T-helper 9 cell (primary cell): ENCODE data around the gene SORBS2.
"Not testable (repeated sequence)": the region's sequence is repeated elsewhere in the genome, so short reads cannot be mapped to it uniquely, and the experiment has no call there.

Experiments
- DNase-seq: peaks from one replicate; pipeline ENCODE4 v3.0.0-alpha.2; 2020

Gene SORBS2

DNA sequence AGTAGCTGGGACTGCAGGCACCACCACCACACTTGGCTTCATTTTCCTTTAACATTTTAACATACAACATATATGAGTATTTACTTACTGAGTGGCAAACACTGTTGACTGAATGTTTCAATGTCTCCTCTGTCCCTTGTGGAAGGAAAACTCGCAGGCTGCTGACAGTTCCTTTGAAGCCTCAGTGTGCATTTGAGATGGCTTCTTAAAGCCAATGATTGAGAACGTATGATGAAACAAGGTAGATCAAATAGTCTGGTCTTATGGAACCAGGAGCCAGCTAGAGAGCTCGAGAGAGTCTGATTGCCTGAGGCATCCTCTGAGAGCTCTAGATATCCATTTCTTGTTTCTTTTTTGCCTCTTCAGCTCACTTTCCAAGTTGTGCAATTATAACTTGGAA lies 233.7 kb downstream of the SORBS2 start:
- no peak for DNase-seq

DNA sequence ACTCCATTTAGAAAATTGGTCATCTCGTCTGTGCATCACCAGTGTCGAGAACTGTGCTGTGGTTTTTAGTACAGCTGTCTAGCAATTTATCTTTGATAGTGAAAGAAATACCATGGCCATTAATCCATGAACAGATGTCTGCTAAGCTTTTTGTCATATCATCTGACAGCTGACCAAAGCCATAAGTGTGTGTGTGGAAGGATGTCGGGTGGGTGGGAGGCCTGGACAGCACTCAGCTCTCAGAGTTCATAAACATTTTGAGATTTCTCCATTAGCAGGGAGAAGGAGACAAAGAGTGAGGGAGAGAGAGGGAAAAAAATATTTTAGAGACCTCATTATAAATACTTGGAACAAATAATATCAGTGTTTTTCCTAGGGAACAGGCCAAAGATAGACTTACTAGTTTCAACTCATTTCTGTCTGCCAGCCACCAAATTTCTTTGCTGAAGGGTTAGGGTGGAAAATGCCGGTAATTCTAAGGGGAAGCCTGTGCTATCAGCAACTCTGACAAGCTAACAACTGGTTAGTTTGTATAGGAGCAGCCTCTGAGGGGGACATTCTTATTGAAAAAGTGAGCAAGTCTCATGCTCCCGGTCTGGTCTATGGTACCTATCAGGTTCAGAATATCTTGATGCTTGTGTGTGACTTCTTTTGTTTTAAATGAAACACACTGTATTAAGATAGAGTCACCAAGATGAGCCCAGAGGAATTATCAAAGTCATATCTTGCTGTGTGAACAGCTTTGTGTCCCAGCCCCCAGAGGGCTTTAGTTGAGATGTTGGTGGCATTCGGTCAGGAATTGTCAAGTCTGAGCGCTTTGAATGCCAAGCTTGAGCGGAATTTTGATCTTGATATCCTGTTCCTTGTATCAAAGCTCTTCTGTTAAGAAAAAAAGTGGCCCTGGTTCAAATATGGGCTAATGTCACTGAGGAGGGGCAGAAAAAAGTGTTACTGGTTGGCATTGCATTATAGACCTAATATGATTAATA lies 234.7 kb downstream of the SORBS2 start:
- DNase-seq, result no peak

DNA sequence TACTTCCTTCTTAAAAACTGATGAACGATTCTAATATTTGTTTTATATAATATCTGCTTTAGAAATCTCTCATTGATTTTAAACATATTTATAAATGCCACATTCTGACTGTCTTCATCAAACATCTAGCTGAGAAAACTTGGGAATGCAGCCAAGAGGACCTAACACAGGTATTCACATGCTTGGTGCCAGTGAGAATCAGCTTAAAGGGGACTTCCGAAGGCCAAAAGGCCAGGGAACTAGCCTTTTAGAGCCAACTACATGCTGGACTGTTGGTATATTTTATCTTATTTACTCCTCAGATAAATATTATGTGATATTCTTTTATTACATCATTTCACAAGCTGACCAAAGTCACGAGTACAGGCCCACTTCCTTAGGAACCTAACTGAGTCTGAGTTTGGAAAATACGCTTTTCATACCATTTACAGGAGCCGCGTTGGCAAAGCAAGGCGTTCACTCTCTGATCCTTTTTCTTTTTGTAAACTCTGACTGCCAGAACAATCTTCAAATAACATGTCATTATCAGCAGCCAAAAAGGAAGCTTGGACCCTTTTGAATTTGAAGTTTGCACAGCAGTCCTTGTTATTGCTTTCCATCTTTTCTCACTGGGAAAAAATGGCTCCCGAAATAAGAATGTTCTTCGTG lies 235.6 kb downstream of the SORBS2 start:
- no peak for DNase-seq

DNA sequence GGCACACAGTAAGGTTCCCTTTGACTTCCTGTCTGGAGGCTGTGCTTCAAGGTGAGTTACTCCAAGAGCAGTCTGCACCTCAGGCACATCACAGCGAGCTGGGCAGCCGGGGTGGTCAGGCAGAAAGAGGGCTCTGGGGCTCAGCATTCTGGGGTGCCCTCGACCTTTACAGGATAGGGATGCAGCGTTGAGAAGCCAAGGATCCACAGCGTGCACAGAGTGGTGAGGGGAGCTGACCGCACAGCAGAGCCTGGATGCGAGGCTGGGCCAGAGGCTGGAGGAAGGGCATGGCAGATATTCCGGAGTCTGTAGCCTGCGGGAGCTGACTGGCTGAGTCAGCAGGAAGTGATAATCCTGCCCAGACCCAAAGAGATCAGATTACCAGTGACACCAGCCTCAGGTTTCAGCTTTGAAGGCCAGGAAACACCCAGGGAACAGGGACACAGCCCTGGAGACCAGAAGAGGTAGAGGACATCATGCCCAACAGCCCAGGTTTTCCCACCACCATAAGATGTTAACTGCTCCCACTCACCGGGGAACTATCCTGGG lies 238.3 kb downstream of the SORBS2 start:
- DNase-seq, result no peak

DNA sequence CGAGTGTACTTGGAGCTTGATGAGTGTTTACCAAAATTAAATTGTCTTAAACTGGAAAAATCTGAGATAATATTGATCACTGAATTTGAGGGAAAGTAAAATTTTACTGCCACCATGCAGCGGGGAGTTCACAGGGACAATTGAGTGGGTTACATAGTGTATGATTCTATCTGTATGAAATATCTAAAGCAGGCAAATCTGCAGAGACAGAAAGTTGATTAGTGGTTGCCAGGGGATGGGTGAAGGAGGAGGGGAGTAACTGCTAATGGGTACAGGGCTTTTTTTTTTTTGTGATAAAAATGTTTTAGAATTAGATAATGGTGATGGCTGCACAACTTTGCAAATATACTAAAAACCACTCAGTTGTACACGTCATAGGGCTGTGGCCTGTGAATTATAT lies 241.3 kb downstream of the SORBS2 start:
- DNase-seq, result no peak

DNA sequence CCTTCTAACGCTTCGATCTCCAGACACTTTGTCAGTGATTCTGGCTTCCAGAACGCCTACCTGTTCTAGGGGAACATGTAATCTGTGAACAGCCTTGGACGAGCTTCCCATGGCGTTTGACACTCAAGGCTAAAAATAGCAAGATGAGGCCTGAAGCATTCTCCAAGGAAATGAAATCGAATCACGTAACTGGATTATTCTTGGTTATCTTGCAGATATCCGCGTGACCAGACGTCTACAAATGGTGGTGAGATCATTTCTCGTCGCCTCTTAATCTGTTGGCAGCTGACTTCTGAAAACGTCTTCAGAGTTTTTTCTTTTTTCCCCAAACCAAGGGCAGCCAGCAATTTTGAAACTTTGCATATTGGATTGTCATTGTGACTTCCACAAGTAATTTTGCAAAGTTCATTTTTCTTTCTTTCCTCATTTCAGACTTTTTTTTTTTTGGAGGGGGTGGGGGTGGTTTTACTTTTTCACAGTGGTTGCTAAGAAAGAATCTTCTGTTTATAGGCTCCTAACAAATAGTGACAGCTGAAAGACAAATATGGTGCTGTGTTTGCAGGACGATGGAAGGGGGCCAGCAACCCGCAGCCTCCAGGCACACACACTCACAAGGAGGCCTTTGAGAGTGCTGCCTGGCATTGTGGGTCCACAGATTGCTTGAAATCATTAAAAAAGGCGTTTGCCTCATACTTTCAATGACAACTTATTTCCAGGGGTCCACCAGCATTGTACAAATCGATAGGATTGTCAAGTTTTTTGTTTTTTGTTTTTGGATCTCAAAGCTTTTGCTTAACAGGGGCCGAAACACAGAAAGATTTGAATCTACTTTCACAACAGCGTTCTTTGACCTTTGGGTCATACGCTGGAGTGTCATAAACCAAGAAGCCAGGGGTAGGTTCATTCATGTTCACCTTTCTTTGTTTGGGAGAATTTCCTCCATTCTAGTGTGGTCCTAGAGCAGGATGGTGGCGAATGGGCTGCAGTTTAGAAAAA lies 244.3 kb downstream of the SORBS2 start:
- DNase-seq, result no peak

DNA sequence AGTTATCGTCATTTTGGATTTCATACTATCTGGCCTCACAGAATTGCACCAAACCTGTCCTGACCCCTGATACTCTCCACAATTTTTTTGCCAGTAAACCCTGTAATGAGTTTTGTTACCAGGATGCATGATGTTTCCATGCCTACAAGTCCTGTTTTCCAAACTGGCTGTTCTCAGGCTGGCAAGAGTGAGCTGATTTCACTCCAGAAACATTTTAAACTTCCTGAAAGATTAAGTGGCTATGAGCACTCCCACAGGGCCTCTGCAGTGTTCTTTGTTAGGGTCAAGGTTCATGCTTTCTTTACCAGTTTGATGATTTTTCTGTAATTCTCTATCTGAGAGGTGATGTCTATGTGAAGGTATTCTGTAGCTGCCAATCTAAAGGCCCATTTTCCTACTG lies 245.0 kb downstream of the SORBS2 start:
- no peak for DNase-seq

DNA sequence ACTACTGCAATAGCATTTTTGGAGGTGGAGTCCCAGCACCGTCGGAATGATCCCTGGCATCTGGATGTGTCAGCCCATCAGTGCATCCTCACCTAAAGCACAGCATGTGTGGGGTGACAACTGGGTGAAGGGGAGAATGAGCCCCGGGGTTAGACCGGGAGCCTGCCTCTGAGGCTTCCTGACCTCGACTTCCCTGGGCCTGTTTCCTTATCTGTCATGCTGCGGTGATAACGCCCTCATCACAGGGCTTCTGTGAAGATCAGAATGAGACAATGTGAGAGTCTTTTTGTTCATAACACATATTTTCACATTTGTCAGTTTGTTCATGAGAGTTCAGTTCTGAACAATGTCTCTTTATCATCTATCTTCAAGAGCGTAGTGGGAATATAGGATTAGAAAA lies 245.6 kb downstream of the SORBS2 start:
- no peak for DNase-seq

DNA sequence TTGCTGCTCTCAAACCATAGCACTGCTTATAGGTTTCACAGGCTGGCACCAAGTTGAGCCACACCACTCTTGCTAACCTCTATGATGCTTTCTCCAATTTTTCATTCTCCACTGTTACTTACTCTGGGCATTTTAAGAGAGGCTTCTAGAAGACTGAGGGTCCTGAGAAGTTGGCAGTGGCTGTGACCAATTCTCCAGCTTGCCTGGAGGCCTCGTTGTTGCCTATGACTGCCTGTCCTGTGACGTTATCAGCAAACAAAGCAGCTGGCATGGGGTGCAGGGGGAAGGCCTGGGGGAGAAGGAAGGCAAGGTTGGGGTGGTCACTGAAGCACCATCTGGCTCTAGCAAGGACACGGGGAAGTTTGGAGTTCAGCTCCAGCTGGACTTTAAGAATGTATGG lies 246.3 kb downstream of the SORBS2 start:
- DNase-seq, result no peak

DNA sequence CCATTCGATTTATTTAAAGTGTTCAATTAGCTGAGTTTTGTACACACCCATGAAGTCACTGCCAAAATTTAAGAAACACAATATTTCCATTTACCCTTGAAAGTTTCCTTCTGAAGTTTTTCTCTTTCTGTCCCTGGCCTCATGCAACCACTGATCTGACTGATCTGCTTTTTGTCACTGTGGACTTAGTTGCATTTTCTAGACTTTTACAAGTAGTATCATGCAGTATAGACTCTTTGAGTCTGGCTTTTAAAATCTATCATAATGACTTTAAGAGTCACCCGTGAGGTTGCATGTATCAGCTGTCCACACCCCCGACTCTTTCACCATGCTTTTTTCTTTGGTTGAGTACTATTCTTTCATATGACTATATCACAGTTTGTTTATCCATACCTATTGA lies 247.6 kb downstream of the SORBS2 start:
- DNase-seq, result no peak

DNA sequence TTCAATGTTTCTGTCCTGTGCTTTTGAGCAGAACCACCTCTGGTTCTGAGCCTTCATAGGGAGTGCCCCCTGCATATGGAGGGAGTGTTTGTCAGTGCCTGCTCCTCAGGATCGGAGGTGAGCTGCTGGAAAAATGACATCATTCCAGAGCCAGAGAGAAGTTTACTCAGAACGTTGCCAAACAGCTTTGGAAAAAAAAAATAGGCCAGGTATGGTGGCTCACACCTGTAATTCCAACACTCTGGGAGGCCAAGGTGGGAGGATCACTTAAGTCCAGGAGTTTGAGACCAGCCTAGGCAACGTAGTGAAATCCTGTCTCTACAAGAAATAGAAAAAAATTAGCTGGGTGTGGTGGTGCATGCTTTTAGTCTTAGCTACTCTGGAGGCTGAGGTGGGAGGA lies 249.5 kb downstream of the SORBS2 start:
- DNase-seq, result no peak

DNA sequence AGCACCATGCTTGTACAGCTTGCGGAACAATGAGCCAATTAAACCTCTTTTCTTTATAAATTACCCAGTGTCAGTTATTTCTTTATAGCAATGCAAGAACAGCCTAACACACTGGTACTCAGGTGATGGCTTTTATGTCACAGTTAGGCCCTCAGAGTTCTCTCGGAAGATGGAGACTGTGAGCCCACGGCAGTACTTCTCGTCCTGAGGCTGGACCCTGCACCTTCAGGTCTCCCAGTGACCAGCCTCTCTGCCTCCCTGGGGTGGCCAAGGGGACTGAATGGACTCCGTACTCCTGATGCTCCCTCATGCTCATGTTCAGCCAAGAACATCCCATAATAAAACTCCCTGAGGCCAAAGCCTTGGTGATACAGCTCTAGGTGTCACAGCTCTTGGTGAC lies 251.7 kb downstream of the SORBS2 start:
- no peak for DNase-seq

DNA sequence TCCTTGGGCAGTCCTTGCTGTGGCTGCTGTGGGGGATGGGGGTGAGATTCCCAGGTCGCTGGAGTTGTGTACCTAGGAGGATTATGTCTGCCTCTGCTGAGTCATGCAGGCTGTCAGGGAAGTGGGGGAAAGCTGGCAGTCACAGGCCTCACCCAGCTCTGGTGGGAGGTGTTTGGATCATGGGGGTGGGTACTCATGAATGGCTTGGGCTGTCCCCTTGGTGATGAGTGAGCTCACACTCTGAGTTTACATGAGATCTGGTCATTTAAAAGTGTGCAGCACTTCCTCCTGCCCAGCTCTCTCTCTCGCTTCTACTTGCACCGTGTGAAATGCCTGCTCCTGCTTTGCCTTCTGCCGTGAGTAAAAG lies 252.1 kb downstream of the SORBS2 start:
- no peak for DNase-seq

DNA sequence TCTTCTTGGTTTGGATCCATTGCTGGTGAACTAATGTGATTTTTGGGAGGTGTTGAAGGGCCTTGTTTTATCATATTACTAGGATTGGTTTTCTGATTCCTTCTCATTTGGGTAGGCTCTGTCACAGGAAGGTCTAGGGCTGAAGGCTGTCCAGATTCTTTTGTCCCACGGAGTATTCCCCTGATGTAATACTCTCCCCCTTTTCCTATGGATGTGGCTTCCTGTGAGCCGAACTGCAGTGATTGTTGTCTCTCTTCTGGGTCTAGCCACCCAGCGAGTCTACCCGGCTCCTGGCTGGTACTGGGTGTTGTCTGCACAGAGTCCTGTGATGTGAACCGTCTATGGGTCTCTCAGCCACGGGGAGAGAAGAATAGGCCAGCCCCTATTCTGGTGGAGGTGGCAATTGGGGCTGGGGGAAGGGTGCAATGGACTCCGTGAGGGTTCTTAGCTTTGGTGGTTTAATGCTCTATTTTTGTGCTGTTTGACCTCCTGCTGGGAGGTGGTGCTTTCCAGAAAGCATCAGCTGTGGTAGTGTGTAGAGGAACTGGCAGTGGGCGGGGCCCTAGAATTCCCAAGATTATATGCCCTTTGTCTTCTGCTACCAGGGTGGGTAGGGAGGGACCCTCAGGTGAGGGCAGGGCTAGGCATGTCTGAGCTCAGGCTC lies 252.6 kb downstream of the SORBS2 start:
- not testable (repeated sequence) for DNase-seq

DNA sequence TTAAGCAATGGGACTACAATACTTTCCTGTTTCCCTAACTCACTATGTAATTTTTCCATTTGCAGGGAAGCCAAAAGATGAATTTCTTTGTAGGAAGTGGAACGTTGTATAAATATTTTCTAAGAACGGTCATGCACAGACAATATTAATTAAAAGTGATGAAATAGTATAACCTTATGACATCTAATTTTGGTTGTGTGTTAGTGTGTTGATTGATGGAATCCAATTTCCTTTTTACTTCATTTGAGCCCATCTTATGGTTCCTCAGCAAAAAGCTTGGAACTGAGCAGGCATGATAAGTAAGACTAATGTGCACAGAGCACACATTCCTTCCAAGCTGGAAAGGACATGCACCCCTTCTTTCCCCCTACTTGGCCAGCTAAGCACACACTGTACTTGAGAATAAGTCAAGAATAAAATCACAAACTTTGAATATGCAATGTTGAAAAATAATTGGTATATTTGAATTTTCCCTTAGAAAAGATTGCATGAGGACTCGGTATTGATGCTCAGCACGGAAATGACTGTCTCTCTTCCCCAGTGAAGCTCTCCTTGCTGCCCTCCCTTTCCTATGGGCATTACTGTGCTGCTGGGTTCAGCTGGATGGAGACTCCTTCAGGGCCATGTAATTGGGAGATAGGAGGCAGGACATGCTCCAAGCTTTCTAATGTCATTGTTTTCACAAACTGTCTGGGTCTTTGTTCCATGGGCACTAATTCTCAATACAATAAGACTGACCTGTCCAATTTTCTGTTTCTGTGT lies 257.4 kb downstream of the SORBS2 start:
- no peak for DNase-seq

DNA sequence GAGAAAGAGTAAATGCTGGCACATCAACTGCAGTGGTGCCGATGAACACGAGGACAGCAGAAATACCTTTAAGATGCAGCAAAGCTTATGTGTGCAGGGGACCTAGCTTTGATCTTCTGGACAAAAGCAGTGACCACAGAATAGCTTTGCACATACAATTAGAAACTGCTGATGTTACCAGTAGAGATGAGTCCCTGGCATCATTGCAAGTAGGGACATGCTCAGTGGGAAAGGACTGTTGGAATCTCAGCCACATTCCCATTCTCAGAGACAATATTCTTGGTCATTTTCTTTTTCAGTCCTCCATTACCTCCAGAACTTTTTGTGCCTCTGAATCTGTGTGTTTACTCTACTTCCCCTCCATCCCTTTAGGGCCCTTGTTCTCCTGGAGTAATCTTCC lies 259.7 kb downstream of the SORBS2 start:
- DNase-seq, result no peak

DNA sequence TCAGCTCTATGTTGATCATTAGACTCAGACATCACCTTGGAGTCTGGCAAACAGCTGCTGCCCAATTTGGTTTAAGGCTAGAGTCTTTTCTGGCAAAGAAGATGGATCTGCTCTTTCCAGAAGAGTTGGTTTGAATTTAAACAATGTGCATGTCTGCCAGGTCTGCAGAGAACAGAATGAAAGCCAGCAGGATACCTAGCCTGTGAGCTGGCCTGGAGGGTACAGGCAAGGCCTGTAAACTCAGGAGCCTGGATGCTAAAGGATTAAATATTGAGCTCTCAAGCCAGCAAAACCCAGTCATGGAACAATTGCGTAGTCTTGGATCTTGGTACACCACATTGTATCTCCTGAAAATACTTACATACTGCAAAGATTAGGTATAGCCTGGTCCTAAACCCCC lies 261.1 kb downstream of the SORBS2 start:
- no peak for DNase-seq

DNA sequence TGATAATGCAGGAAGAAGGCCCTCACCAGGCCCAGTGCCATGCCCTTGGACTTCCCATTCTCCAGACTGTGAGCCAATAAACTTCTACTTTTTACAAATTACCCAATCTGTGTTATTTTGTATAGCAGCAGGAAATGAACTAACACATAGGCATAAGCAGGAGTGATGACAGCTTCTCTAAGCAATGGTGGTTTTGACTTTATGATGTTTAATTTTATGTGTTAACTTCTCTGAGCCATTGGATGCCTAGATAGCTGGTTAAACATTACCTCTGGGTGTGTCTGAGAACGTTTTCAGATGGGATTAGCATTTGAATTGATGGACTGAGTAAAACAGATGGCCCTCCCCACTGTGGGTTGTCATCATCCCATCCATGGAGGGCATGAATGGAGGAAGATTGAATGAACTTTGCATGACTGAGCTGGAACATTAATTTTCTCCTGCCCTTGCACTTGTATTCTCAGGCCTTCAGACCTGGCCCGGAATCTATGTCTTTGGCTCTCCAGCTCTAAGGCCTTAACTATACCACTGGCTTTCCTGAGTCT lies 262.8 kb downstream of the SORBS2 start:
- no peak for DNase-seq

DNA sequence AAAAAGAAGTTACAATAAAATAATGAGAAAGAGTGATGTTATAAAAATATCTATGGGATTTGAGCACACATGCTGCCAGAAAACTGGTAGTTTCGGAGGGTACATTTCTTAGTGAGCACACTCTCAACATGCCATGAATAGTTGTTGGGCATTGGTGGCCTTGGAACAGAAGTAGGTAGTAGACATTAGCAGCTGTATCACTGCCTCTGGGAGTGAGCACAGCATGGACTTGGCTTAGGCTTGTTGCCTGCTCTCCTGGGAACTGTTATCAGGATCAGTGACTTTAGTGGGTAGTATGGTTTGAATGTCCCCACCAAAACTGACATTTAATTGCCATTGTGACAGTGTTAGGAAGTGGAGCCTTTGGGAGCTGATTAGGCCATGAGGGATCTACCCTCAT lies 263.4 kb downstream of the SORBS2 start:
- no peak for DNase-seq

DNA sequence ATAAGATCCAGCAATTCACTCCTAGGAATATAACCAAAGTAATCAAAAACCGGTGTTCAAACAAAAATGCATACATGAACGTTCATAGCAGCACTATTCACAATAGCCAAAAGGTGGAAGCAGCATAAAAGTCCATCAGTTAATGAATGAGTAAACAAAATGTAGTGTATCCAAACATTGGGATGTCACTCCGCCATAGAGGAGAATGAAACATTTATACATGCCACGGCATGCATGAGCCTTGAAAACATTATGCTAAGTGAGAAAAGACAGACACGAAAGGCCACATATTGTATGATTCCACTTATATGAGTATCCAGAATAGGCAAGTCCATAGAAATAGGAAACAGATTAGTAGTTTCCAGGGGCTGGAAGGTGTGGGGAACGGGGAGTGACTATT lies 265.7 kb downstream of the SORBS2 start:
- DNase-seq, result no peak
